Osteocyte (in vitro differentiated cells): Measurements from ENCODE around the gene LRIT3. TPM values are rescaled to one million over a fixed set of nuclear protein-coding genes. Genes with fewer than 3 reads are reported as not detected.

ENCODE experiments used
- DNase-seq: peaks from one replicate; pipeline ENCODE4 v3.0.0; 2021; ENCODE audit warnings: mixed read lengths; ENCODE audit not compliant: unreplicated experiment; ENCODE audit errors: extremely low spot score
- H3K27ac Mint-ChIP-seq: one replicate; pipeline ENCODE4 v1.8.0; 2021; ENCODE audit warnings: mild to moderate bottlenecking, mixed read lengths; ENCODE audit not compliant: unreplicated experiment
- H3K27me3 Mint-ChIP-seq: one replicate; pipeline ENCODE4 v1.8.0; 2021; ENCODE audit warnings: mixed read lengths; ENCODE audit not compliant: unreplicated experiment
- H3K36me3 Mint-ChIP-seq: one replicate; pipeline ENCODE4 v1.8.0; 2021; ENCODE audit warnings: mixed read lengths; ENCODE audit not compliant: unreplicated experiment
- H3K4me1 Mint-ChIP-seq: one replicate; pipeline ENCODE4 v1.8.0; 2021; ENCODE audit warnings: mixed read lengths; ENCODE audit not compliant: unreplicated experiment
- H3K4me3 Mint-ChIP-seq: one replicate; pipeline ENCODE4 v1.8.0; 2021; ENCODE audit warnings: mild to moderate bottlenecking, moderate library complexity, mixed read lengths; ENCODE audit not compliant: unreplicated experiment
- H3K9me3 Mint-ChIP-seq: one replicate; pipeline ENCODE4 v1.8.0; 2021; ENCODE audit warnings: mixed read lengths; ENCODE audit not compliant: unreplicated experiment
- CTCF ChIP-seq: fragments of 200-600 bp; sonication (generic); IDR thresholded peaks from 2 replicates; pipeline ENCODE4 v1.5.0; 2021; ENCODE audit warnings: antibody characterized with exemption, mild to moderate bottlenecking, moderate library complexity
- total RNA-seq: library from RNA; stranded (reverse); gene quantifications from 2 replicates; pipeline ENCODE4 v1.2.1, GENCODE V29; 2021

The LRIT3 gene
- total RNA-seq, 1 donor from 2014 or later, result 0.08 TPM

GRCh38 chr4:109878355-109878754 lies 30.4 kb downstream of the LRIT3 start:
- no peak for DNase-seq
- no peaks in the 10 kb centered on the region for H3K36me3 Mint-ChIP-seq
- H3K27me3 Mint-ChIP-seq, result peaks cover 18% of the 10 kb centered on the region
- H3K4me3 Mint-ChIP-seq, result no peak overlapping the region
- TF ChIP-seq CTCF, result no peak
- no peaks in the 10 kb centered on the region for H3K9me3 Mint-ChIP-seq
- no peak overlapping the region for H3K27ac Mint-ChIP-seq
- H3K4me1 Mint-ChIP-seq, result no peaks in the 10 kb centered on the region

- H3K4me3 Mint-ChIP-seq, result no peak overlapping the region
- H3K27me3 Mint-ChIP-seq, result peaks cover 20% of the 10 kb centered on the region
- no peak overlapping the region for H3K27ac Mint-ChIP-seq
- H3K36me3 Mint-ChIP-seq, result no peaks in the 10 kb centered on the region
- H3K4me1 Mint-ChIP-seq, result no peaks in the 10 kb centered on the region
- no peaks in the 10 kb centered on the region for H3K9me3 Mint-ChIP-seq
- TF ChIP-seq CTCF, result no peak
- no peak for DNase-seq
Measured at GRCh38 chr4:109879081-109879480, 31.2 kb downstream of the LRIT3 start.

- TF ChIP-seq CTCF, result no peak
- Mint-ChIP-seq H3K4me1 (no peaks in the 10 kb centered on the region), H3K9me3 (no peaks in the 10 kb centered on the region), H3K36me3 (no peaks in the 10 kb centered on the region), H3K4me3 (no peak overlapping the region), H3K27me3 (peaks cover 20% of the 10 kb centered on the region), H3K27ac (no peak overlapping the region)
- no peak for DNase-seq
Measured at GRCh38 chr4:109879636-109880314, 31.9 kb downstream of the LRIT3 start.

- Mint-ChIP-seq H3K9me3 (no peaks in the 10 kb centered on the region), H3K4me3 (no peak overlapping the region), H3K4me1 (no peaks in the 10 kb centered on the region), H3K27me3 (peaks cover 14% of the 10 kb centered on the region), H3K36me3 (no peaks in the 10 kb centered on the region), H3K27ac (no peak overlapping the region)
- no peak for DNase-seq
- no peak for TF ChIP-seq CTCF
Measured at GRCh38 chr4:109886303-109886702, 38.4 kb downstream of the LRIT3 start.

GRCh38 chr4:109887071-109887470 lies 39.2 kb downstream of the LRIT3 start:
- Mint-ChIP-seq H3K4me3 (no peak overlapping the region), H3K4me1 (no peaks in the 10 kb centered on the region), H3K27me3 (peaks cover 9% of the 10 kb centered on the region), H3K36me3 (no peaks in the 10 kb centered on the region), H3K9me3 (no peaks in the 10 kb centered on the region), H3K27ac (no peak overlapping the region)
- no peak for TF ChIP-seq CTCF
- DNase-seq, result no peak
